Right lobe of liver (tissue), 4 donors: ENCODE results near the gene MIB1.

Source experiments
- CTCF ChIP-seq, 4 donors: fragments of 200-600 bp in 3 of 4; fragments of 450-650 bp in 1 of 4; IDR thresholded peaks; one replicate each; pipeline versions ENCODE4 v1.5.1 to v1.8.0; 2016 to 2022; ENCODE audit warnings: antibody characterized with exemption in 4 of 4, mild to moderate bottlenecking in 2 of 4
- POLR2A ChIP-seq: fragments of 450-650 bp; IDR thresholded peaks from one replicate; pipeline ENCODE4 v1.6.1; 2017; ENCODE audit warnings: antibody characterized with exemption, mild to moderate bottlenecking
- donor health status: DM: no; HTN: no; CAD: no.
- donor health status: DM: no; HTN: no; CAD: no.
- donor health status: DM: no; HTN: yes; CAD: no.

GRCh38 chr18:21833604-21834298 lies 93.2 kb downstream of the MIB1 start:
- TF ChIP-seq CTCF (IDR thresholded peaks at IDR 0.05) (no peak), POLR2A (no peak)
